Keratinocyte (primary cell): ENCODE results near the gene BCAR3. TPM values are rescaled to one million over a fixed set of nuclear protein-coding genes. Genes with fewer than 3 reads are reported as not detected.

Experiments used
- DNase-seq: peaks from one replicate; pipeline ENCODE4 v3.0.0-alpha.2; 2011; ENCODE audit warnings: low read depth, missing footprints, low spot score
- FAIRE-seq: peaks from 2 replicates; lab custom pipeline; 2011; peaks lifted over from hg19 to GRCh38; lab: Jason Lieb, UNC
- H2AFZ ChIP-seq: 2 replicates; pipeline ENCODE4 v1.6.0; 2012; ENCODE audit warnings: low read length, control low read depth, inconsistent platforms; ENCODE audit not compliant: control insufficient read depth
- H3K27ac ChIP-seq: 2 replicates; pipeline ENCODE4 v1.5.1; 2011; ENCODE audit warnings: low read length; ENCODE audit not compliant: control insufficient read depth, insufficient read depth
- H3K27me3 ChIP-seq: 3 replicates; pipeline ENCODE4 v1.6.0; 2011; ENCODE audit warnings: low read length; ENCODE audit not compliant: control insufficient read depth, insufficient read depth; ENCODE audit errors: extremely low read depth
- H3K36me3 ChIP-seq, 2 experiments: 2 replicates in 1 of 2; 3 replicates in 1 of 2; pipeline ENCODE4 v1.5.1; 2011; ENCODE audit warnings: low read length in 2 of 2, mild to moderate bottlenecking in 1 of 2; ENCODE audit not compliant: control insufficient read depth in 2 of 2, insufficient read depth in 2 of 2; ENCODE audit errors: extremely low read depth in 1 of 2
- H3K4me1 ChIP-seq: 3 replicates; pipeline ENCODE4 v1.5.1; 2011; ENCODE audit warnings: low read length; ENCODE audit not compliant: control insufficient read depth, insufficient read depth; ENCODE audit errors: extremely low read depth
- H3K4me2 ChIP-seq: 3 replicates; pipeline ENCODE4 v1.6.0; 2011; ENCODE audit warnings: low read depth, low read length; ENCODE audit not compliant: control insufficient read depth, insufficient read depth; ENCODE audit errors: extremely low read depth
- H3K4me3 ChIP-seq, 3 experiments: fragments of 200-600 bp in 1 of 3; sonication (generic) in 1 of 3; 2 replicates in 2 of 3; 3 replicates in 1 of 3; pipeline ENCODE4 v1.5.1; 2011 to 2016; ENCODE audit warnings: low read length in 3 of 3, mild to moderate bottlenecking in 3 of 3, control low read depth in 2 of 3, inconsistent platforms in 1 of 3, low read depth in 1 of 3, mixed read lengths in 1 of 3, mixed run types in 1 of 3, moderate library complexity in 1 of 3; ENCODE audit not compliant: control insufficient read depth in 2 of 3, insufficient read depth in 2 of 3; ENCODE audit errors: extremely low read depth in 1 of 3
- H3K79me2 ChIP-seq: 2 replicates; pipeline ENCODE4 v1.6.0; 2012; ENCODE audit warnings: low read length; ENCODE audit not compliant: control insufficient read depth, insufficient read depth
- H3K9ac ChIP-seq: 3 replicates; pipeline ENCODE4 v1.6.0; 2011; ENCODE audit warnings: low read length; ENCODE audit not compliant: control insufficient read depth, insufficient read depth; ENCODE audit errors: extremely low read depth
- H3K9me1 ChIP-seq: 3 replicates; pipeline ENCODE4 v1.6.0; 2011; ENCODE audit warnings: low read length; ENCODE audit not compliant: control insufficient read depth, insufficient read depth; ENCODE audit errors: extremely low read depth
- H3K9me3 ChIP-seq: 2 replicates; pipeline ENCODE4 v1.5.1; 2012; ENCODE audit warnings: low read depth, low read length; ENCODE audit not compliant: control insufficient read depth
- H4K20me1 ChIP-seq: 3 replicates; pipeline ENCODE4 v1.6.0; 2011; ENCODE audit warnings: low read length; ENCODE audit not compliant: control insufficient read depth, insufficient read depth; ENCODE audit errors: extremely low read depth
- EZH2 ChIP-seq: IDR thresholded peaks from one replicate; pipeline ENCODE4 v1.6.1; 2012; ENCODE audit warnings: inconsistent platforms, mild to moderate bottlenecking, low read length, moderate library complexity
- dilution Hi-C: fragments of 300-500 bp; cut with MboI; formaldehyde crosslinking; loops from one replicate; pipeline ENCODE4 v1.7.0; 2020; ENCODE audit warnings: low sequenced_read_pairs; ENCODE audit not compliant: extremely low pct_ligation_motif_present
- polyA plus RNA-seq, 5 experiments: library from polyadenylated mRNA; depleted of rRNA in 3 of 5; stranded (reverse) in 3 of 5; stranded (forward) in 1 of 5; unstranded in 1 of 5; fragments of >200 nt; gene quantifications; 1 replicate in 1 of 5; 2 replicates in 3 of 5; 3 replicates in 1 of 5; pipeline versions ENCODE4 v1.2.1 to v1.2.3, GENCODE V29; 2011 to 2012; ENCODE audit warnings: missing spikeins in 2 of 5, low read depth in 1 of 5, low replicate concordance in 1 of 5
- TF ChIP-seq, protein P1 (sequence below), 3 experiments: IDR thresholded peaks in 1 of 3; conservative IDR thresholded peaks in 1 of 3; optimal IDR thresholded peaks in 1 of 3; 2 replicates in 2 of 3; 3 replicates in 1 of 3; pipeline versions ENCODE3 to v1.5.1; 2011; ENCODE audit warnings: low read length in 3 of 3, mild to moderate bottlenecking in 3 of 3, moderate library complexity in 2 of 3, control low read depth in 1 of 3, inconsistent platforms in 1 of 3; ENCODE audit not compliant: insufficient read depth in 2 of 3; ENCODE audit errors: extremely low read depth in 1 of 3

BCAR3 gene
- polyA plus RNA-seq, 1 donor (not counting 4 experiments of a cell fraction or from before 2014, with no cell fraction given) = 77.2 TPM

DNA sequence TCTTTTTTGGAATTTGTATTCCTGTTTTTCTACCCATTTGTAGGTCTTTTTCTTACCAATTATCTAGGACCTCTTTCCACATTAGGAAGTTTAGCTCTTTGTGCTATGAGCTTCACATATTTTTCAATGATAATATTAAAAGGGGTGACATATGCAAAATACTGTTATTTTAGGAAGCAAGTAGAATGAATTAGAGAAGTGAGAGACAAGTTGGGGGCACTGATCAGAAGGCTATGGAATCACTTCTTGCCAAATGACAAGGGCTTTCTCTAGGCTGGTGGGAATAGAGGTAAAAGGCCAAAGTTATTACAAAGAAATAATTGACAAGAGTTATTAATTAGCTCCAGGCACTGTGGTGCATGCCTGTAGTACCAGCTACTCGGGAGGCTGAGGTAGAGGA, 4.3 kb upstream of the BCAR3 start:
- H3K36me3 ChIP-seq = no peaks in the 10 kb centered on the region
- no peaks in the 10 kb centered on the region for H3K9me1 ChIP-seq
- H2AFZ ChIP-seq = no peak overlapping the region
- no peaks in the 10 kb centered on the region for H3K9me3 ChIP-seq
- H3K4me2 ChIP-seq = no peak overlapping the region
- peaks cover 15% of the 10 kb centered on the region for H3K4me1 ChIP-seq
- H3K27ac ChIP-seq = no peak overlapping the region
- DNase-seq (no peak), FAIRE-seq (no peak)
- H3K79me2 ChIP-seq = peaks cover 25% of the 10 kb centered on the region
- H4K20me1 ChIP-seq = no peaks in the 10 kb centered on the region
- dilution Hi-C loops = no loop called here
- H3K4me3 ChIP-seq = no peak overlapping the region
- H3K9ac ChIP-seq = no peak overlapping the region
- no peak for TF ChIP-seq EZH2
- TF ChIP-seq, protein P1, sequence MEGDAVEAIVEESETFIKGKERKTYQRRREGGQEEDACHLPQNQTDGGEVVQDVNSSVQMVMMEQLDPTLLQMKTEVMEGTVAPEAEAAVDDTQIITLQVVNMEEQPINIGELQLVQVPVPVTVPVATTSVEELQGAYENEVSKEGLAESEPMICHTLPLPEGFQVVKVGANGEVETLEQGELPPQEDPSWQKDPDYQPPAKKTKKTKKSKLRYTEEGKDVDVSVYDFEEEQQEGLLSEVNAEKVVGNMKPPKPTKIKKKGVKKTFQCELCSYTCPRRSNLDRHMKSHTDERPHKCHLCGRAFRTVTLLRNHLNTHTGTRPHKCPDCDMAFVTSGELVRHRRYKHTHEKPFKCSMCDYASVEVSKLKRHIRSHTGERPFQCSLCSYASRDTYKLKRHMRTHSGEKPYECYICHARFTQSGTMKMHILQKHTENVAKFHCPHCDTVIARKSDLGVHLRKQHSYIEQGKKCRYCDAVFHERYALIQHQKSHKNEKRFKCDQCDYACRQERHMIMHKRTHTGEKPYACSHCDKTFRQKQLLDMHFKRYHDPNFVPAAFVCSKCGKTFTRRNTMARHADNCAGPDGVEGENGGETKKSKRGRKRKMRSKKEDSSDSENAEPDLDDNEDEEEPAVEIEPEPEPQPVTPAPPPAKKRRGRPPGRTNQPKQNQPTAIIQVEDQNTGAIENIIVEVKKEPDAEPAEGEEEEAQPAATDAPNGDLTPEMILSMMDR (optimal IDR thresholded peaks at IDR 0.05 in 1 of 3, IDR thresholded peaks at IDR 0.05 in 1 of 3, conservative IDR thresholded peaks at IDR 0.05 in 1 of 3; ENCODE audit: extremely low read depth in 1 of 3, insufficient read depth in 2 of 3, low read length in 3 of 3) = no peak
- H3K27me3 ChIP-seq = no peaks in the 10 kb centered on the region

DNA sequence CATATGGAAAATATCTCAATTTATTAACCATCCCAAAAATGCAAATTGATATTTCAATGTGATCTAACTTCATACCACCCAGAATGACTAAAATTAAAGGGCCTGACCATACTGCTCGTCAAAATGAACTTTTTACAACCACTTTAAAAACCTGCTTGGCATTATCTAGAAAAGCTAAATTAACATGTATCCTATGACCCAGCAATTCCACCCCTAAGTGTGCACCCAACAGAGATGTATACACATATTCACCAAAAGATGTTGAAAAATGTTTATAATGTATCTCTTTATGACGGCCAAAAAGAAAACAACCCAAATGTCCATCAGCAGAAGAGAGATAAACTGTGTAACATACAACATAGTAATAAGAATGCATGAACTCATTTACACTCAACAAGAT, 1.6 kb upstream of the BCAR3 start:
- no peak overlapping the region for H3K4me2 ChIP-seq
- peaks cover 0 to 19% of the 10 kb centered on the region in 2 experiments for H3K36me3 ChIP-seq
- no peak overlapping the region for H3K4me3 ChIP-seq
- H2AFZ ChIP-seq = no peak overlapping the region
- H3K9ac ChIP-seq = no peak overlapping the region
- FAIRE-seq = no peak
- no peak for DNase-seq
- peaks cover 3% of the 10 kb centered on the region for H3K9me1 ChIP-seq
- H3K27ac ChIP-seq = no peak overlapping the region
- no peak for TF ChIP-seq EZH2
- TF ChIP-seq, protein P1 (optimal IDR thresholded peaks at IDR 0.05 in 1 of 3, IDR thresholded peaks at IDR 0.05 in 1 of 3, conservative IDR thresholded peaks at IDR 0.05 in 1 of 3; ENCODE audit: extremely low read depth in 1 of 3, insufficient read depth in 2 of 3, low read length in 3 of 3) = no peak
- H3K4me1 ChIP-seq = peaks cover 32% of the 10 kb centered on the region
- dilution Hi-C loops = no loop called here
- no peaks in the 10 kb centered on the region for H3K27me3 ChIP-seq
- H3K79me2 ChIP-seq = peaks cover 52% of the 10 kb centered on the region
- H4K20me1 ChIP-seq = peaks cover 13% of the 10 kb centered on the region
- no peaks in the 10 kb centered on the region for H3K9me3 ChIP-seq
